Uterus (tissue), 2 donors: ENCODE measurements around the gene TIAM1.

ENCODE experiments used
- CTCF ChIP-seq, 4 experiments: fragments of 200-600 bp in 2 of 4; fragments of 450-650 bp in 2 of 4; sonication (generic) in 2 of 4; IDR thresholded peaks; one replicate each; pipeline ENCODE4 v1.5.1; 2016 to 2019; ENCODE audit warnings: antibody characterized with exemption in 4 of 4, mild to moderate bottlenecking in 2 of 4, moderate library complexity in 1 of 4
- POLR2A ChIP-seq, 2 donors: fragments of 450-650 bp; IDR thresholded peaks; one replicate each; pipeline ENCODE4 v1.6.1; 2016; ENCODE audit warnings: antibody characterized with exemption in 2 of 2, mild to moderate bottlenecking in 1 of 2, moderate library complexity in 1 of 2

GRCh38 chr21:31156662-31157061 is 187.4 kb downstream of the TIAM1 start:
- TF ChIP-seq CTCF (IDR thresholded peaks at IDR 0.05) (no peak), POLR2A (IDR thresholded peaks at IDR 0.05) (no peak)
